ENCODE data around the gene GPC3.
"Not testable (repeated sequence)": the region's sequence is repeated elsewhere in the genome, so short reads cannot be mapped to it uniquely, and the experiment has no call there.

GPC3 gene

DNA sequence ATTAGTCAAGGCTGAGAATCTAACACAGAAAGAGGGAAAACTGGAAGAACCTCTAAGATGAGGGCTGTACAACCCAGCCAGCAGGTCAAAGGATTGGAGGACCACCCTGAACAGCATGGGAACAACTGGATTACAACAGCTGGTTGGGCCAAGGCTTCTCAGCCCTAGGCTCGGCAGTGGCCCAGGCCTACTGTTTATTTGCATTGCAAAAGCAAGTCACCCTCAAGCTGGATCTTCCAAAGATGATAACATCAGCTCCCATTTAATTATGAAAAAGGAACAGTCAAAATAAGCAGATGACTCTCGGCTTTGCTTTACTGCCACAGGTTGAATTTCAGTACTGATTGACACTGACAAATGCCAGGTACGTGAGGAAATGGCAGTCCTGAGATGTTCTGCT lies 61.8 kb downstream of the GPC3 start:
- DNase-seq = no peak

- DNase-seq = no peak
Observed at GRCh38 chrX:133923113-133923512, 62.3 kb downstream of the GPC3 start.

- no peak for DNase-seq
Observed at GRCh38 chrX:133922390-133922771, 63.0 kb downstream of the GPC3 start.

DNA sequence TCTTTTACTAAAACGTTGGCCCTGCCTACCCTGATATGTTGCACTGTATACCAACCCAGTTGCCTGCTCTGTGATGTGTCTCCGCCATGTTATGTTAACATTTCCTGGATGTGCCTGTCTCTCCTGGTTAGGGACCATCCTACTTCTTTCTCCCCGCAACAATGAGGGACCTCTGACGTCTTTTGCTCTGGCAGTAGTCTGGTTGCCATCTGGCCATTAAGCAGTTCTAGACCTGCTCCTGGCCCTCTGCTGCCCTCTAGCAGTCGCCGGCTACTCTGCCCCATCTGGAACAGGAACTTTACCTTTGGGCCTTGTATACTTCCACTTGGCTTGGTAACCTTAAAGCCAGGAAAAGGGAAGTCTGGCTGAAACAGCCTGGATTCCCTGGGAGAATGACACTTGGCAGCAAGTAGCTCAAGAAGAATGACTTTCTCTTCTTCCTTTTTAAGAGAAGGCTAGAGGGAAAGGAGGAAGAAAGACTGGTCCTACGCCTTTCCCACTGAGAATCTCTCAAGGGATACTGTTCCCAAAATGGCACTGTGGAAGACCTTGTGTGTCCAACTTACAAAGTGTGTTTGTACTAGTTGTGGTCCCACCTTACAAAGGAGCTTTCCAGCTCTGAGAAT lies 63.5 kb downstream of the GPC3 start:
- DNase-seq = peak; percentile 42

- DNase-seq = no peak
Observed at GRCh38 chrX:133921086-133921485, 64.3 kb downstream of the GPC3 start.

DNA sequence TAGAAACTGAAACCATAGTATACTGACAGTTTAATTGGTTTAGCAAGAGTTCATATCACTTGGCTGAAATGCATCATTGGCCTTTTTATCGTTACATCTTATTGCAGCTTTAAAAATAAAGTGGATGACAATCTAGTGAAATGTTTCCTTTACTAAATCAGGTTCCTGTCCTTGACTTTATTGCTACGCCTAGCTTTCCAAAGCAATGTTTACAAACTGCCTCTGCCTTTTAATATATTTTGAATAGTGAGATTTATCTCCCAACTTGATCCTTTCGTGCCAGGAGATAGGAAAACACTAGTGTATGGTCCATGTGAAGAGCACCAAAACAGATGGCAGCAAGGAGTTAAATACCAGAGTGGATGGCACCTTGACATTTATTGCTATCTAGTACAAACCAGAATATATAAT lies 67.0 kb downstream of the GPC3 start:
- no peak for DNase-seq

DNA sequence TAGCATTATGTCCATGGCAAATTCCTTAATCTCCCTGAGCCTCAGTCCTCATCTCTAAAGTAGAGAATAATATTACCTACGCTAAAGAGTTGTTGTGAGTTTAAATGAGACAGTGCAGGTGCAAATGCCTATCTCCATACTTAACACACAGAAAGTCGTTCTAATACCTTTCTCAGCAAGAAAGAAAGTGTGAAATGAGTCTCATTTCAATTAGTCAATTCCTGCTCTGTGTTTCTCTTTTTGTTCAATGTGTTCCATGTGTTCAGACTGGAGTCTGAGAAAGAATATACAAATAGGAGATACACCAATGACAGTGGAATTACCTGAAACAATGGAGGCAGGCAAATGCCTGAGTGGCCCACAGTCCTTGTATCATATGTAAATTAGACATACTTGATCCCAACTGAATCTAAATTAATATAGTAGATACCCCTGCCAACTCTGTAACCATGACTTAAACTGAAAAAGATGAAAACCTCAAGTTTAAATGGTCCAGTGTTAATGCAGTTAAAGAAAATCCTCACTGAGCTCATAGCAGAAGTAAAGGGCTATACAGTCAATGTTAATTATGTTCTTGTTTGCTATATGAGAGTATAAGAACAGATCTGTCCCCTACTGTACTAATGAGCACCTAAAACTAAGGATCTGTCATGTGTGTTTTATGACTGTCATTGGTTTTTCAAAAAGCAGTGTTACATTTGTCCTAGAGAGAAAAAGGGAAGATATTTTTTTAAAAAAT lies 68.2 kb downstream of the GPC3 start:
- no peak for DNase-seq

GRCh38 chrX:133913658-133914388 lies 71.6 kb downstream of the GPC3 start:
- DNase-seq = no peak

DNA sequence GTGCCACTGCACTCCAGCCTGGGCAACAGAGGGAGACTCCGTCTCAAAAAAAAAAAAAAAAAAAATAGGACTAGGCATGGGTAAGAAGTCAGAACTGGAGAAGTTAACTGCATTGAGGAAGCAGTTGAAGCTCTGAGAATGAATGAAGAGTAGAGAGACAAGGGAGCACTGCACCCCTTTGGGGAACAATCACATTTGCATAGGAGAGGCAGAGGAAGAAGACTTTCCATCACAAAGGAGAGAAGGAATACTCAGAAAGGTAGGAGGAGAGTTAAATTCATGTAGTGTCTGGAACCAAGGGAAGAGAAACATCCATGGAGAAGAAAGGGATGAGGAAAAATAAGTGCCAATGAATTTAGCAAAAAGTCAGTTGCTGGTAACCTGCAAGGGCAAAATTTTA lies 72.4 kb downstream of the GPC3 start:
- no peak for DNase-seq

GRCh38 chrX:133911825-133912495 lies 73.4 kb downstream of the GPC3 start:
- DNase-seq = no peak

- no peak for DNase-seq
Observed at GRCh38 chrX:133910539-133910938, 74.9 kb downstream of the GPC3 start.

GRCh38 chrX:133909888-133910287 lies 75.5 kb downstream of the GPC3 start:
- no peak for DNase-seq

- no peak for DNase-seq
Observed at GRCh38 chrX:133908223-133908955, 77.0 kb downstream of the GPC3 start.

DNA sequence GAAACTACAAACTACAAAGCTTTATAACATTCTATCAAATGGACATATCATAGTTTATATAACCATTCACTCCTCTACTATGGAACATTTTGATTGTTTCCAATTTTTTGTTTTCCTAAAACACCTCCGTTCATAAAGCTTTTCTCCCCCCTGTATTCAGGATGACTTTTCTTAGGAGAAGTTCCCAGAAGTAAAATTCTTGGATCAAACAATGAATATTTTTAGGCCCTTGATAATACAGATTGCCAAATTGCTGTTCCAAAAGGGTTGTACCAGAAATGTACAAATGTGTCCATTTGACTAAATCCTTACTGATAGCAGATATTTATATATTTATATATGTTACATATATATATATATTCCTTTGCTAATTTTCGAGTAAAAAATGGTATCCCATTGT lies 77.8 kb downstream of the GPC3 start:
- DNase-seq = no peak

GRCh38 chrX:133905305-133905704 lies 80.1 kb downstream of the GPC3 start:
- DNase-seq = no peak

GRCh38 chrX:133897593-133898163 lies 87.7 kb downstream of the GPC3 start:
- DNase-seq = no peak

DNA sequence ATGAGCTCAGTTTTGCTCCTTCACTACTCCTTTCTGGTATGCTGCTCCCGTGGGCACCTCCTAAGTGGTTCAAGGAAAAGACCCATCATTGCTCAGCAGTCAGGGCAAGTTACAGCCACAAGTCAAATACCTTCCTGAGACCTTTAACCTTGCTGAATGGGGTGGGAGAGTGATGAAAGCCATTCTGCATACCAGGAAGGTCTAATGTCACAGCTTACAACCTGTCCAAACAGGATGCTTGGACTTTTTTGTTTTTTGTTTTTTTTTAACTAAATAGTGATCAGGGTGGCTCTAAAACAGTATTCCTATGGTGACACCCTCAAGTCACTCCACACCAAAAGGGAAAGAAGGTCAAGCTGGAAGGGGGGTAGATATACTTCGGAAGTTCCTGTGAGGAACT lies 93.1 kb downstream of the GPC3 start:
- no peak for DNase-seq

GRCh38 chrX:133888984-133889383 lies 96.4 kb downstream of the GPC3 start:
- no peak for DNase-seq

DNA sequence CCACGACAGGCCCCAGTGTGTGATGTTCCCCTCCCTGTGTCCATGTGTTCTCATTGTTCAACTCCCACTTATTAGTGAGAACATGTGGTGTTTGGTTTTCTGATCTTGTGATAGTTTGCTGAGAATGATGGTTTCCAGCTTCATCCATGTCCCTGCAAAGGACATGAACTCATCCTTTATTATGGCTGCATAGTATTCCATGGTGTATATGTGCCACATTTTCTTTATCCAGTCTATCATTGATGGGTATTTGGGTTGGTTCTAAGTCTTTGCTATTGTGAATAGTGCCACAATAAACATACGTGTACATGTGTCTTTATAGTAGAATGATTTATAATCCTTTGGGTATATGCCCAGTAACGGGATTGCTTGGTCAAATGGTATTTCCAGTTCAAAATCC lies 97.3 kb downstream of the GPC3 start:
- DNase-seq = not testable (repeated sequence)

DNA sequence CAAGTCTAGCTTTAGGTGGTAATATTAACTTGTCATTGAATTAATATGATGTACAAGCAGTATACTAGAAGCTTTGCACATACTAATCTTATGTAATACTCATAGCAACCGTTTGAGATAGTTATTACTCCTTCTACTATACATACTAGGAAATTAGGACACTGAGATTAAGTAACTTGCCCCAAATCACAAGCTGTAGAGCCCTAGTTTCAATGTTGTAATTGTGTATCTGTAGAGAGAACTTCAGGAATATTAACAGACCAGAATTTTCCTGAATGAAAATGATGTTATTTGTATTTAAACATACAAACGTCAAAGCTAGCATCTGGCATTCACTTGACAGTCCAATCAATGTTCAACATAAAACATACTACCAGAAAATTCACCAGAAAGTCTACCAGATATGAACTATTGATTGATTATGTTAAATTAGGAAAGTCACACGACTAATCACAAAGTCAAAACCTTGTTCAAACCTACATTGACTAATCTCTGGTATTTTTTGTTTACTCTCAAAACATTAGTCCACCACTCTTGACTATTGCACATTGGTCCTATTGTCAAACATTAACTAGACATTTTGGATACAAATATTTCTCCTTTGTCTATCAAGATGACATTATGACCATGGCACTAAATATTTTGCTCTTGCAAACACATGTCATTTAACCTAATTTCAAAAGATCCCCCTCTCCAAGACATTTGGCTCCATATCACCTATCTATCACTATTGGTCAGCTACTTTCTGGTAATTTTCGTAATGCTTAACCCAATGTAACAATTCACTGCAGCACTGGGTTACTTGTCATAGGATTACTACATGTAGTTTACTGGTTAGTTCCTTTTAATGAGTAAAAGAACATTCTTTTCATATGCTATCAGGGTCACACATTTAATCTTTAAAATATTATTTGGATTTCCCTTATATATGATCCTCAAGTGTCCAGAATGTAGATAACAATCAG lies 100.7 kb downstream of the GPC3 start:
- DNase-seq = no peak

DNA sequence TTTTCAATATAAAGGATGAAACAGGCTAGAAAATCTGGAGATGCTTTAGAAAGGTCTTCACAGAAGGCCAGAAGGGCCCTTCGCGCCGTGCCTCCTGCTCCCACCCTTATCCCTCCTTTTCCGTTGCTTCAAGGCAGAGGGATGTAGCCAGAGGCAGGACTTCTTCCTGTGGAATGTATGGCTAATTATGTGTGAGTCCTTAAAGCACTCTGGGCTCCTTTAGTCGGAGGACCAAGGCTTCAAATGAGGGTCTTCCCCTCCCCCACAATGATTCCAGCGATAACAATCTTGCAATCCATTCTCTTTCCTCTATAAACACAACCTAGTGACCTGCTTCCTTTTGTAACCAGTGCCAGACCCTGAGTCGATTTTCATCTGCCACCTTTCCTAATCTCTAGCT lies 103.5 kb downstream of the GPC3 start:
- DNase-seq = no peak

Measured in stimulated activated CD4-positive, alpha-beta T cell treated with anti-CD3 and anti-CD28 coated beads, Interleukin-15, amount 100 ng/mL, for 24 hours (primary cell).